PC-9 (cell line): ENCODE results near the gene DRD4. TPM values are rescaled to one million over a fixed set of nuclear protein-coding genes. Genes with fewer than 3 reads are reported as not detected.

ENCODE experiments used
- BruUV-seq: library from RNA; stranded (reverse); fragments of 400-500 nt; replicated peaks from 2 replicates; lab custom pipeline; 2021; lab: Mats Ljungman, UMichigan
- CTCF ChIA-PET: fragments of 300-600 bp; sonication (Branson Sonifier 250); formaldehyde crosslinking; loops from one replicate; lab custom pipeline; 2022; ENCODE audit warnings: antibody characterized with exemption; lab: Charles Lee
- POLR2A ChIA-PET: fragments of 300-600 bp; sonication (Branson Sonifier 250); formaldehyde crosslinking; loops from one replicate; lab custom pipeline; 2022; ENCODE audit warnings: antibody characterized with exemption; ENCODE audit not compliant: unreplicated experiment; lab: Charles Lee
- DNase-seq, 2 experiments: peaks; one replicate each; pipeline versions ENCODE4 v3.0.0 to v3.0.0-alpha.2; 2015 to 2022; ENCODE audit warnings: mixed read lengths in 1 of 2
- H2AFZ ChIP-seq: fragments of 200-600 bp; sonication (generic); 2 replicates; pipeline ENCODE4 v1.8.1; 2017; ENCODE audit warnings: antibody characterized with exemption
- H3F3A ChIP-seq: fragments of 200-600 bp; sonication (generic); 2 replicates; pipeline ENCODE4 v1.8.1; 2017; ENCODE audit warnings: antibody characterized with exemption, mild to moderate bottlenecking, low read depth; ENCODE audit not compliant: insufficient read depth
- H3K27ac ChIP-seq: fragments of 200-600 bp; sonication (generic); 2 replicates; pipeline ENCODE4 v1.6.1; 2016; ENCODE audit warnings: mixed run types
- H3K27me3 ChIP-seq: fragments of 200-600 bp; sonication (generic); 2 replicates; pipeline ENCODE4 v1.6.1; 2016; ENCODE audit warnings: low read depth, mixed run types; ENCODE audit not compliant: insufficient read depth
- H3K36me3 ChIP-seq: fragments of 200-600 bp; sonication (generic); 2 replicates; pipeline ENCODE4 v1.6.1; 2016; ENCODE audit warnings: low read depth, mixed run types
- H3K4me1 ChIP-seq: fragments of 200-600 bp; sonication (generic); replicated peaks from 2 replicates; pipeline ENCODE4 v1.6.1; 2016; ENCODE audit warnings: mixed run types; ENCODE audit not compliant: insufficient read depth
- H3K4me2 ChIP-seq: fragments of 200-600 bp; sonication (generic); 2 replicates; pipeline ENCODE4 v1.6.1; 2017; ENCODE audit warnings: mixed run types
- H3K4me3 ChIP-seq: fragments of 200-600 bp; sonication (generic); 2 replicates; pipeline ENCODE4 v1.6.1; 2016; ENCODE audit warnings: mixed run types
- H3K79me2 ChIP-seq: fragments of 200-600 bp; sonication (generic); 2 replicates; pipeline ENCODE4 v1.6.1; 2017; ENCODE audit warnings: low read depth, mixed run types
- H3K9me2 ChIP-seq: fragments of 200-600 bp; sonication (generic); 2 replicates; pipeline ENCODE4 v1.8.1; 2017; ENCODE audit warnings: mild to moderate bottlenecking; ENCODE audit not compliant: insufficient read depth
- H3K9me3 ChIP-seq: fragments of 200-600 bp; sonication (generic); 2 replicates; pipeline ENCODE4 v1.8.1; 2016; ENCODE audit warnings: low read depth; ENCODE audit not compliant: insufficient read depth
- H4K20me1 ChIP-seq: fragments of 200-600 bp; sonication (generic); 2 replicates; pipeline ENCODE4 v1.8.1; 2017; ENCODE audit not compliant: insufficient read depth
- EZH2 ChIP-seq: fragments of 200-600 bp; sonication (generic); IDR thresholded peaks from 2 replicates; pipeline ENCODE4 v1.8.0; 2017; ENCODE audit warnings: antibody characterized with exemption, low read depth
- intact Hi-C: fragments of 100-400 bp; cut with micrococcal nuclease; formaldehyde crosslinking; loops from one replicate; pipeline ENCODE4 v1.10.0; 2022; ENCODE audit not compliant: unreplicated experiment
- total RNA-seq: library from RNA; stranded (reverse); gene quantifications from 2 replicates; pipeline ENCODE4 v1.2.3, GENCODE V29; 2021
- TF ChIP-seq, protein P1 (sequence below): fragments of 200-600 bp; sonication (generic); conservative IDR thresholded peaks from 2 replicates; pipeline ENCODE4 v1.6.1; 2017; ENCODE audit warnings: mixed run types, antibody characterized with exemption, mild to moderate bottlenecking, moderate library complexity

DRD4 gene
- total RNA-seq, 1 experiment from 2014 or later, result 0.35 TPM

GRCh38 chr11:615504-616319 is 21.4 kb upstream of the DRD4 start, which contains the start of gene IRF7:
TSS of gene IRF7 (minus strand) at chr11:615950. CDS start at chr11:615364, 586 bp downstream.
- H3K27me3 ChIP-seq, result no peaks in the 10 kb centered on the region
- no peaks in the 10 kb centered on the region for H3K79me2 ChIP-seq
- H3K4me2 ChIP-seq, result peak within 1 kb of the TSS; percentile 78
- CTCF ChIA-PET, result no interaction called here
- intact Hi-C loops, result no loop called here
- H3K4me3 ChIP-seq, result peak within 1 kb of the TSS; percentile 59
- peaks cover 7% of the 10 kb centered on the region for H4K20me1 ChIP-seq
- no peaks in the 10 kb centered on the region for H3K36me3 ChIP-seq
- no TSS peak for BruUV-seq
- H3K4me1 ChIP-seq, result no peaks in the 10 kb centered on the region
- H2AFZ ChIP-seq, result no peak within 1 kb of the TSS
- H3K27ac ChIP-seq, result peak within 1 kb of the TSS; percentile 65
- no peaks in the 10 kb centered on the region for H3K9me3 ChIP-seq
- H3F3A ChIP-seq, result peaks cover 13% of the 10 kb centered on the region
- POLR2A ChIA-PET, result interaction anchor here (0.6 kb wide), 3 partner anchors 40 to 153 kb away, joined by 3 to 6 read pairs (median 4); no protein-coding TSS in a partner anchor
- peak; percentile 75 to 87 for DNase-seq
- TF ChIP-seq, protein P1, sequence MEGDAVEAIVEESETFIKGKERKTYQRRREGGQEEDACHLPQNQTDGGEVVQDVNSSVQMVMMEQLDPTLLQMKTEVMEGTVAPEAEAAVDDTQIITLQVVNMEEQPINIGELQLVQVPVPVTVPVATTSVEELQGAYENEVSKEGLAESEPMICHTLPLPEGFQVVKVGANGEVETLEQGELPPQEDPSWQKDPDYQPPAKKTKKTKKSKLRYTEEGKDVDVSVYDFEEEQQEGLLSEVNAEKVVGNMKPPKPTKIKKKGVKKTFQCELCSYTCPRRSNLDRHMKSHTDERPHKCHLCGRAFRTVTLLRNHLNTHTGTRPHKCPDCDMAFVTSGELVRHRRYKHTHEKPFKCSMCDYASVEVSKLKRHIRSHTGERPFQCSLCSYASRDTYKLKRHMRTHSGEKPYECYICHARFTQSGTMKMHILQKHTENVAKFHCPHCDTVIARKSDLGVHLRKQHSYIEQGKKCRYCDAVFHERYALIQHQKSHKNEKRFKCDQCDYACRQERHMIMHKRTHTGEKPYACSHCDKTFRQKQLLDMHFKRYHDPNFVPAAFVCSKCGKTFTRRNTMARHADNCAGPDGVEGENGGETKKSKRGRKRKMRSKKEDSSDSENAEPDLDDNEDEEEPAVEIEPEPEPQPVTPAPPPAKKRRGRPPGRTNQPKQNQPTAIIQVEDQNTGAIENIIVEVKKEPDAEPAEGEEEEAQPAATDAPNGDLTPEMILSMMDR, result no peak
- TF ChIP-seq EZH2, result no peak
- H3K9me2 ChIP-seq, result no peaks in the 10 kb centered on the region

- Histone ChIP-seq H3K9me3 (no peaks in the 10 kb centered on the region), H2AFZ (no peak overlapping the region), H3F3A (peaks cover 13% of the 10 kb centered on the region), H4K20me1 (peaks cover 7% of the 10 kb centered on the region), H3K36me3 (no peaks in the 10 kb centered on the region), H3K4me2 (peak overlapping the region; percentile 78), H3K27me3 (no peaks in the 10 kb centered on the region), H3K27ac (no peak overlapping the region), H3K4me1 (no peaks in the 10 kb centered on the region), H3K79me2 (no peaks in the 10 kb centered on the region), H3K4me3 (no peak overlapping the region; the same call in 1 of the 2 replicates), H3K9me2 (no peaks in the 10 kb centered on the region)
- POLR2A ChIA-PET, result no interaction called here
- intact Hi-C loops, result no loop called here
- CTCF ChIA-PET, result no interaction called here
- TF ChIP-seq, protein P1, result no peak
- TF ChIP-seq EZH2, result no peak
- BruUV-seq, result no TSS peak
- no peak for DNase-seq
These were observed 20.5 kb upstream of the DRD4 start for GRCh38 chr11:616320-617198.

- H3F3A ChIP-seq, result peaks cover 5% of the 10 kb centered on the region; the same call in 1 of the 2 replicates
- BruUV-seq, result no TSS peak
- H3K27ac ChIP-seq, result no peak overlapping the region
- H3K4me1 ChIP-seq, result no peaks in the 10 kb centered on the region
- no peak overlapping the region for H3K4me3 ChIP-seq
- no peak overlapping the region for H2AFZ ChIP-seq
- TF ChIP-seq, protein P1, result no peak
- no peak for TF ChIP-seq EZH2
- H3K4me2 ChIP-seq, result no peak overlapping the region
- no peaks in the 10 kb centered on the region for H3K9me3 ChIP-seq
- POLR2A ChIA-PET, result no interaction called here
- H4K20me1 ChIP-seq, result peaks cover 7% of the 10 kb centered on the region
- no peaks in the 10 kb centered on the region for H3K9me2 ChIP-seq
- H3K79me2 ChIP-seq, result no peaks in the 10 kb centered on the region
- no peak for DNase-seq
- intact Hi-C loops, result no loop called here
- H3K36me3 ChIP-seq, result no peaks in the 10 kb centered on the region
- no peaks in the 10 kb centered on the region for H3K27me3 ChIP-seq
- CTCF ChIA-PET, result interaction anchor here (0.6 kb wide), 1 partner anchor 42 kb away, joined by 3 read pairs; no protein-coding TSS in a partner anchor
These were observed 19.7 kb upstream of the DRD4 start for GRCh38 chr11:617199-617911.
